ENCODE results near the gene USP10.
A peak's percentile ranks its signal among the peaks of the same experiment; 100 is the strongest.

The USP10 gene

GRCh38 chr16:84810518-84811273, 110.9 kb downstream of the USP10 start:
- DNase-seq: no peak

DNA sequence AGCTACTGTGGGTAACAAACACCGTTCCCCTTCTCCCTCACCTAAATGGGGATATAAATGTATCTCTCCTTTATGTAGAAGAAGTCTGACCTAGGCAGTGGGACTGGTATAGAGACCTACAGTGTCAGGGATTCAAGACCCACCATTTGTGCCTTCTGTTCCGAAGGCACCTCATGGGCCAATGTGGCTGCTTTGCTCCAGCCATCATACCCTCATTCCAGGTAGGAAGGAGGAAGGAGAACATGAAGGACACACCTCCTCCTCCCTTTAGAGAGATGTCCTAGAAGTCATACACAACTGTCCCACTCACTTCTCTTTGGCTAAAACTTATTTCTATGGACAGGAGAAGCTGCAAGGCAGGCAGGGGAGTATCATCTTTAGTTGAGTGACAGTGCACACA, 111.7 kb downstream of the USP10 start:
- DNase-seq: no peak

DNA sequence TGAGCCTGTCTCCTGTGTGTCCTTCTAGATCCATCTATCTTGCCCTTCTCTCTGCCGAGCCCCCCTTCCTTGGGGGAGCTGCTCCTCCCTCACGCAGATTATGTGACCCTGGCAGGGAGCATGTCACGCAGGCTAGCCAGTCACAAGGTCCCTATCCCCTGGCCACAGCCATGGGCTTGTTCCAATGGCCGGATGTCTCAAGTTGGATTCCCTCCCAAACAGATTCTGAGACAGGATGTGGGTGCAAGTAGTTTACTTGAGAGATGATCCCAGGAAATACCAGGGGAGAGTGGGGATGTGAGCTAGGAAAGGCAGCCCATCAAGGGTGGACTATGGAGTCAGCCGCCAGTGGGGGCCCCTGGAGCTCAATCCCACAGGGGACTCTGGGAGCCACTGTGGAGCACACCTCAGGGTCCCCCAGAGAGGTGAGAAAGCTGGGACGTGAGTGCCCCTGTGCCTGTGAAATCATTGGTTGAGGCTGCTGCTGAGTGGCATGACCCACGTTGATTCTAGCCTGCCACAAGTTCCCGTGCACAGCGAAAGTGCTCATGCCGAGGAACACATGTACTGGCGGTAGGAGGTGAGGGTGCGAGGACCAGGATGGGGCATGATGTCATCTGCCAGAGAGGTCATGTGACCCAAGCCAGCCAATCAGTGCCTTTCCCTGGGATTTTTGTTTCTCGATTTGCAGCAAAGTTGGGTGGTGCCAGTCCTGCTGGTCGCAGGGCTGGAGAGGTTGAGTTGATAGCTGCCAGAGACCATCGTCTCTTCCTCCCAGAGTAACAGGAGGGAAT, 113.5 kb downstream of the USP10 start:
- no peak for DNase-seq

DNA sequence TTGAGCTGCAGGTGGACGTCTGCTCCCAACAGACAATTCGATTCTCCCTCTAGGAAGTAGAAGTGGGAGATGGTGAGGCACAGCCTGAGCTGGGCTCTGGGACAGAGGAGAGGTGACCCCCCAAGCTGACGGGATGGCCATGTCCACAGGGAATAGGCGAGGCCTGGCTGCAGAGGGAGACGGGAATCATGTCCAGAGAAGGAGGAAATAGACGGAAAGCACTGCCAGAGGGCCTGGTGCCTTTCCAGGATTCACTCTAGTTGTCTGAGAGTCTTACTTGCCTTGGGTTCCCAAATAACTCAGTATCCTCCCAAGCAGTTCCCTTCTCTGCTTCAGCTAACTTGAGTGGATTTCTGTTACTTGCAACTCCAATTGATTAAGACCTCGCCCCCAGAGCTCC, 115.7 kb downstream of the USP10 start:
- DNase-seq: no peak

DNA sequence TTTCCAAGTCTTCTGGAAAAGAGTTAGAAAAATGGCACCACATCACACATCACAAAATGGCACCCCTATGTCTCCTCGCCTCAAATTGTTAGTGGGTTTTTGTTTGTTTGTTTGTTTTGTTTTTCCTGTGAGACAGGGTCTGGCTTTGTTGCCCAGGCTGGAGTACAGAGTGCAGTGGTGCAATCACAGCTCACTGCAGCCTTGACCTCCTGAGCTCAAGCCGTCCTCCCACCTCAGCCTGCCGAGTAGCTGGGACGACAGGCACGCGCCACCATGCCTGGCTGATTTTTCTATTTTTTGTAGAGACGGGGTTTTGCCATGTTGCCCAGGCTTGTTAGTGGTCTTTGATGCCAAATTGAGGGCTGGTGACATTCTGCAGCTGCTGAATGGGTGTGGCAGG, 116.2 kb downstream of the USP10 start:
- no peak for DNase-seq

DNA sequence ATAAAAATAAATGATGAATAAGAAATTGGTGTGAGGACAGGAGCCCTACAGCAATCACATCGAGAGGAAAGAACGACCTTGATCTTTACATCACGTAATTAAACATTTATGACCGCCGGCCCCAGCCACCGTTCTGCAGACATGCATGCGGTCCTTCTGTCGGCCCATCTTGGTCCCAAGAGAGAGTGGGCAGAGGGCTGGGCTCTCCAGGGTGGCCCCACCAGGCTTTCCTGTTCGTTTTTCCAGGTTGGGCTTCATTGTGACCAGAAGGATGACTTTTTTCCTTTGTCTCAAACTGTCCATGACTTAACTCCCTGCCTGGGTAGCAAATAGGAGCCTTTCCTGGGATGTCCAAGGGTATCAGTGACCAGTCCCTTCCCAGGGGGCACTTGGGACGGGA, 116.7 kb downstream of the USP10 start:
- DNase-seq: no peak

GRCh38 chr16:84817206-84817605, 117.4 kb downstream of the USP10 start:
- no peak for DNase-seq

GRCh38 chr16:84817613-84818012, 117.8 kb downstream of the USP10 start:
- DNase-seq: no peak

DNA sequence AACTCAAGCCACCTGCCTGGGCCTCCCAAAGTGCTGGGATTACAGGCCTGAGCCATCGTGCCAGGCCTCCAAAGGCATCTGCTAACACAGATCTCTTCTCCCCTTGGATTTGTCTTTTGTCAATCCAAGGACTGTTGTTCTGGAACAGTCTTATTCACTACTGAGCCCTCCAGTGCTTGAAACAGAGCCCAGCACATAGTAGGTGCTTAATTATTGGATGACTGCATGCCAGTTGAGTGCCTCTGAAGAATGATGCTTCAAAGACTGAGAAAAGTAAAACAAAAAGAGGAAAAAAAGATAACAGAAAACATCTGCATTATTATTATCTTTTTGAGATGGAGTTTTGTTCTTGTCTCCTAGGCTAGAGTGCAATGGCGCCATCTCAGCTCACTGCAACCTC, 118.3 kb downstream of the USP10 start:
- no peak for DNase-seq

GRCh38 chr16:84818989-84819643, 119.3 kb downstream of the USP10 start:
- peak; percentile 3 for DNase-seq

DNA sequence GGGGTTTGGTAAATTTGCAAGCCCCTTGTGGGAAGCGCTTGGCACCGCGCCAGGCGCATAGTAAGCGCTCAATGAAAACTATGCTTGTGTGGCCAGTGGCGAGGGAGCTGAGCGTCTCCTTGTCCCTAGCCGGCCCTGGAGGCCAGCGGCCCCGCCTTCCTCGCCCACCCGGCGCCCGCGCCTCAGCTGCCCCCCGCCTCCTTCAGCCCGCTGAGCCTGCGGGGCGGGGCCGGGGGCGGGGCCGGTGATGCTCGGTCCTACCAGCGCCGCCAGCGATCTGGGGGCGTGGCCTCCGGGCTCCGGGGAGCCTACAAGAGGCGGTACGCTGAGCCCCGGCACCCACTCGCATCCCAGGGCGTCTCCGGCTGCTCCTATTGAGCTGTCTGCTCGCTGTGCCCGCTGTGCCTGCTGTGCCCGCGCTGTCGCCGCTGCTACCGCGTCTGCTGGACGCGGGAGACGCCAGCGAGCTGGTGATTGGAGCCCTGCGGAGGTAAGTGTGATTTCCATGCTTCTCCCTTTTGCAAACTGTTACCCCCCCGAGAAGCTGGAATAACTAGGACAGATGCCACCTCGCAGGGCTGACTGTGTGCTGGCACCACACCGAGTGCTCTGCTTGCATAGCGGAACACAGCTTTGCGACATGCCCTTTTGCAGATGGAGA, 120.0 kb downstream of the USP10 start, which contains the start of gene CRISPLD2:
Gene CRISPLD2 (plus strand): TSS at position 342 of the 661 bp plus-strand sequence. CDS start 18,511 bp downstream, outside the sequence.
- peak; percentile 92 for DNase-seq

DNA sequence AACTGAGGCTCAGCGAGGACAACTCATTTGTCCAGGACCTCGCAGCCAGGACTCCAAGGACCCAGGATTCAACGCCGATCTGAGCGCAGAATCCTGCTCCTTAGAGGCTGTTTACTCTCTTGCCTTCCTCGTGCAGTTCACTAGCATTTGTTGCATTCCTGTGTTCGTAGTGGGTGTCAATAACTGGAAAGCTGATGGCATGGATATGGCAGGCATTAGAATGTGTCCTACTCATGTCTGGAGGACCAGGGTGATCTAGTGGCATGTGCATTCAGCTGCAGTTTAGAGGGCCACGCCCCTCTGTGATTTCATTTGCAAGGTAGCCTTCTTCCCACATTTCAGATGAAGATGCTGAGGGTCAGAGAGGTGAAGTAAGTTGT, 120.5 kb downstream of the USP10 start:
- no peak for DNase-seq

DNA sequence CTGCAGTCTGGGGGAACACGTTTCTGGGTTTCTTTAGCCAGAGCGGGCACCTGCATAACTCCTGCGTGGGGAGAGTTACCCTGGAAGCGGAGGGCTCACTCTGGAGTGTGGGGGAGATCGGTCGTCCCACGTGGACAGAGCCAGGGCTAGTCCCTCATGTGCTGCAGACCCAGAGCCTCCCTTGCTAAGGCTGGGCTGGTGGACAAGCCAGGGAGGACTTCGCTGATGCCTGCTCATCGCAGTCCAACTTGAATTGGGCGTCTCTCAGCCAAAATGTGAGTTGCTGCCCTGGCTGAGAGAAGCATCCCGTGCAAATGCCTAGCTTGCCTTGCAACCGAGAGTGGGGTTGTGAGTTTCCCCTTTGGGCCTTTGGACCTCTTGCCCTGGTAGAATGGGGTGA, 121.0 kb downstream of the USP10 start:
- DNase-seq: no peak

DNA sequence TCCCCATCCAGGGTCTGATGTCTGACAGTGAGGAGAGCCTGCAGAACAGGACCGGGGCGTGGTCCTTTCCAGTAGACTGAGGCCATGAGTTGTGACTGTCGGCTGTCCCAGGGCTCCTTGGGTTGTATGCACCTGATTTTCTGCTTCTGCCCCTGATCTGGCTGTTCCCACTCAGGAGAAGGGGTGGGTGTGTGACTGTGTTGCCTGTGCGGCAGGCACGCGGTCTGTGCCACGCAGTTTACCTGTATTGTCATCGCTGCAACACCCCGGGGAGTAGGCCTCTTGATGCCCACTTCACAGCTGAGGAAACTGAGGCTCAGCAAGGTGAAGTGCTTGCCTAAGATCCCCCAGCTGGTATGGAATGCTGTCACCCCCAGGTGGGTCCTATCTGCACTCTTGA, 121.4 kb downstream of the USP10 start:
- DNase-seq: no peak

GRCh38 chr16:84821728-84822689, 122.2 kb downstream of the USP10 start:
- no peak for DNase-seq

GRCh38 chr16:84822990-84823389, 123.2 kb downstream of the USP10 start:
- DNase-seq: no peak

GRCh38 chr16:84823484-84823883, 123.7 kb downstream of the USP10 start:
- no peak for DNase-seq

GRCh38 chr16:84823926-84824325, 124.1 kb downstream of the USP10 start:
- DNase-seq: no peak

GRCh38 chr16:84825896-84826557, 126.2 kb downstream of the USP10 start:
- DNase-seq: no peak

- no peak for DNase-seq
These were observed 126.8 kb downstream of the USP10 start for GRCh38 chr16:84826558-84826941.

DNA sequence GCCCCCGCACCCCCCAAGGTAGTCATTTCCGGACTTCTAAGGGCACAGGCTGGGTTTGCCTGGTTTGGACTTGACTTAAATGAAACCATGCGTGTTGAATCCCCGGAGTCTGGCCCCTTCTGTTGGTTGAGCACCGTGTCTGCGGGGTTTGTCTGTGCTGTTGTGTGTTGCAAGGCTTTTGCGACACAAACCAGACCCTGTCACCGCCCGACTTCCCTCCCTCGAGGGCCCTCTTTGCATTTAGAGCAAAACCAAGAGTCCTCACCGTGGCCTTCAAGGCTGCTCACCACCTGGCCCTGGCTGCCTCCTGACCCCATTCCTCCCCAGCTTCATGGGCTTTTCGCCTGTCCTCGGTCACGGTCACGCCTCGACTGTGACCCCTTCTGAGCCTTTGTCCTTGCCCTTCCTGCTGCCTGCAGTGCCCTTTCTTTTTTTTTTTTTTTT, 127.4 kb downstream of the USP10 start:
- DNase-seq: no peak
